KOPT-K1 (cell line): ENCODE results near the gene CALN1.
"Not testable (repeated sequence)": the region's sequence is repeated elsewhere in the genome, so short reads cannot be mapped to it uniquely, and the experiment has no call there.

Experiments
- H3K27ac ChIP-seq: fragments of 200-600 bp; sonication (generic); 2 replicates; pipeline ENCODE4 v1.5.1; 2016; ENCODE audit warnings: antibody characterized with exemption, mild to moderate bottlenecking, low read depth, low read length; ENCODE audit not compliant: poor library complexity, severe bottlenecking
- H3K36me3 ChIP-seq: fragments of 200-600 bp; sonication (generic); 2 replicates; pipeline ENCODE4 v1.5.1; 2017; ENCODE audit warnings: antibody characterized with exemption, mild to moderate bottlenecking, low read length, moderate library complexity; ENCODE audit not compliant: insufficient read depth
- H3K9me3 ChIP-seq: fragments of 200-600 bp; sonication (generic); 2 replicates; pipeline ENCODE4 v1.5.1; 2017; ENCODE audit warnings: antibody characterized with exemption, low read length, mild to moderate bottlenecking; ENCODE audit not compliant: insufficient read depth, poor library complexity, severe bottlenecking

Gene CALN1

DNA sequence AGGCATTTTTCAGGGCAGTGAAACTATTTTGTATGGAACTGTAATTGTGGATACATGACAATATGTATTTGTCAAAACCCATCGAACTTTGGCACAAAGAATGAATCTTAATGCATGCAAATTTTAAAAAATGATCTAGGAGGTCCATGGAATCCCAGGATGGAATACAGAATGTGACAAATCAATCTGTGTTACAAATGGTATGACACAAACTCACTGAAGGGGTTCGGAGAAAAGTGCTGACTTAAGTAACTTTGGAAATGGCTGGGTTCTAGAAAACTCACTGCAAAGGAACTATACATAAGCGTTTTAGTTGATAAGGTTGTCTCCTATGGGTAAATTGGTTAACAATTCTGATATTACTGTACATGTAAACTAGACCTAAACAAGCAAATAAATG is 26.0 kb downstream of the CALN1 start:
- Histone ChIP-seq H3K36me3 (no peaks in the 10 kb centered on the region), H3K9me3 (no peaks in the 10 kb centered on the region), H3K27ac (no peak overlapping the region)

DNA sequence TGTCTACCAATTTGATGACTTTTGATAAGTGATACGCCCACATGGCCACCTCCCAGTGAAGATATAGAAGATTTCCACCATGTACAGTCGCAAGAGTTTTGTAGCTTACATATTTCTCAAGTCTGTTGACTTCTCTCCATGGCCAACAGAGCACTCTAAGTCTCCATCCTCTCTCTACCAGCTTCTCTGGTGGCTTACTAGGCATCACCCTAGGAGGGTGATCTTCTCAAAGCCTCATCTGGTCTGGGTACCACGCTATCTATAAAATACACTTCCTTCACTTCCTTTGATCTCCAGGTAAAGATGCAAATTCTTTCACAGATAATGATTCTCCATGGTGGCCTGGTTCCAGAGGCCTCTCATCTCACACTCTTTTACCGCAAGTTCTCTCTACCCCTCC is 49.9 kb downstream of the CALN1 start:
- Histone ChIP-seq H3K9me3 (no peaks in the 10 kb centered on the region), H3K36me3 (no peaks in the 10 kb centered on the region), H3K27ac (no peak overlapping the region)

DNA sequence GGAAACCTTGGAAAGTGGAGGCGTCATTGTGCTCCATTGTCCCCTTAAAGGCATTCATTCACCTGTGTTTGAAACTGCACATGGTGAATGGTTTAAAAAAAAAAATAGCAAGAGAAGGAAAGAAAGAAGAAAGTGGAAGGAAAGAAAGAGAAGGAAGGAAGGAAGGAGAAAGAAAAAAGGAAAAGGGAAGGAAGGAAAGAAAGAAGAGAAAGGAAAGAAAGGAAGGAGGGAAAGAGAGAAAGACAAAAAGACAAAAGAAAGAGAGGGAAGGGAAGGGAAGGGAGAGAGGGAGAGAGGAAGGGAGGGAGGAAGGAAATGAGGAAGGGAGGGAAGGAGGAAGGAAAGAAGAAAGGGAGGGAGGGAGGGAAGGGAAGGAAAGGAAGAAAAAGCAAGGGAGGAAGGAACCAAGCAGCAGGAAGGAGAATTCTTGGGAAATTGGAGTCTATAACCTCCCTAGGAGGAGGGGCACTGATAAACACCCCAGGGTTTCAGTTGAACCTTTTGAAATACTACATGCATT is 66.9 kb downstream of the CALN1 start:
- no peaks in the 10 kb centered on the region for H3K9me3 ChIP-seq
- H3K27ac ChIP-seq, result no peak overlapping the region
- no peaks in the 10 kb centered on the region for H3K36me3 ChIP-seq

DNA sequence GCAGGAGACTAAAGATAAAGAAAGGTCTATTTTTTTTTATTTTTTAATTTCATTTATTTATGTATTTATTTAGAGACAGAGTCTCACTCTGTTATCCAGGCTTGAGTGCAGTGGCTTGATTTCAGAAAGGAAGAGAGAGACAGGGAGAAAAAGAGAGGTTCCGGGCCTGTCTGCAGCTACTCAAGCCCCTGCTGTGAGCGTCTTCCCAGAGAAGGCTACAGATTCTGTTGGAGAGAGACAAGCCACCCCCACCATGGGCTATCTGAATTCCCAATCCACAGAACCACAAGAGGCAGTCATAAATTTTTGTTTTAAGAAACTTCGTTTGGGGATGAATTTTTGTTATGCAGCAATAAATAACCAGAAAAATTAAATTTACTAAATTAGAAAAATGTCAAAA is 68.1 kb downstream of the CALN1 start:
- H3K36me3 ChIP-seq, result no peaks in the 10 kb centered on the region
- no peak overlapping the region for H3K27ac ChIP-seq
- no peaks in the 10 kb centered on the region for H3K9me3 ChIP-seq

DNA sequence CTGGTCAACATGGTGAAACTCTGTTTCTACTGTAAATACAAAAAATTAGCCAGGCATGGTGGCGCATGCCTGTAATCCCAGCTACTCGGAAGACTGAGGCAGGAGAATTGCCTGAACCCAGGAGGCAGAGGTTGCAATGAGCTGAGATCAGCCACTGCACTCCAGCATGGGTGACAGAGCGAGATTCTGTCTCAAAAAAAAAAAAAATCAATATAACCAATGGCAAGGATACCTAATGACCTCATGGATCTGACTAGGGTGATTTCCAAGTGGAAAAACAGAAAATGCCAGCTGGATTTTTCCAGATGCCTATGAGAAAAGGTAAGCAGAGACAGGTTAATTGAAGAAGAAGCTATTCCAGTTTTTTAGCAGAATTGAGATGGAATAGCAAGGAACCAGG is 68.8 kb downstream of the CALN1 start:
- not testable (repeated sequence) for H3K27ac ChIP-seq, H3K36me3 ChIP-seq, H3K9me3 ChIP-seq

DNA sequence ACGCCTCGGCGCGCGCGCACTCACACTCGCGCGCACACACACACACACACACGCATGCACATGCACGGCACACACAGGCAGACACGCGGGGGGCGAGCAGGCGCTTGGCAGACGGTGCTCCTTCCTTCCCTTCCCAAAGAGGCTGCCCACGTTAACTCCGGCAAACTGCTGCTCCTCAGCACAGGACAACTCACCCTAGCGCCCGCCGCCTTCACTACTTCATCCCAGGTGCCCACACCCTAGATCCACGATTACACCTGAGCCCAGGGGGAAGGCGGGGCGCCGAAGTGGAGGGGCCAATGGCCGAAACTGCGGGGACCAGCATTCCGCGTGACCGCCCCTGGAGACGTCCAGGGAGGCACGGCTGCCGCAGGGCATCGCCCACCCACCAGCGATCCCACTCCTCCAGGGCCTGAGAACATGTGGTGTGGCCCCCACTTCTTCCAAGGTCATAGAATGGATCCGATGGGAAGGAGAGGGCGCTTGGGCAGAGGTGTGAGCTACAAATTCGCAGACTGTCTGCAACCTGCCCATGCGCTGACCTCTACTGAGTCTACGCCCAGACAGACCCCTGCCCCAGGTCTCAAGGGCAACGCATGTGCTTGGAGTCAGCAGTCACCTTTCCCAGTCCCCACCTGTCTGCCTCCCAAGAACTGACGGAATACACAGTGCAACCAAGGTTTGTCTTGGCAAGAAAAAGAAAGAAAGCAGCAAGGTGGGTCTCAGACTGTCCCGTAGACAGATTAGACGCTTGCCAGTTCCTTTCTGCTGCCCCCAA is 74.6 kb downstream of the CALN1 start:
- no peak overlapping the region for H3K27ac ChIP-seq
- peaks cover 10% of the 10 kb centered on the region for H3K9me3 ChIP-seq
- H3K36me3 ChIP-seq, result no peaks in the 10 kb centered on the region

DNA sequence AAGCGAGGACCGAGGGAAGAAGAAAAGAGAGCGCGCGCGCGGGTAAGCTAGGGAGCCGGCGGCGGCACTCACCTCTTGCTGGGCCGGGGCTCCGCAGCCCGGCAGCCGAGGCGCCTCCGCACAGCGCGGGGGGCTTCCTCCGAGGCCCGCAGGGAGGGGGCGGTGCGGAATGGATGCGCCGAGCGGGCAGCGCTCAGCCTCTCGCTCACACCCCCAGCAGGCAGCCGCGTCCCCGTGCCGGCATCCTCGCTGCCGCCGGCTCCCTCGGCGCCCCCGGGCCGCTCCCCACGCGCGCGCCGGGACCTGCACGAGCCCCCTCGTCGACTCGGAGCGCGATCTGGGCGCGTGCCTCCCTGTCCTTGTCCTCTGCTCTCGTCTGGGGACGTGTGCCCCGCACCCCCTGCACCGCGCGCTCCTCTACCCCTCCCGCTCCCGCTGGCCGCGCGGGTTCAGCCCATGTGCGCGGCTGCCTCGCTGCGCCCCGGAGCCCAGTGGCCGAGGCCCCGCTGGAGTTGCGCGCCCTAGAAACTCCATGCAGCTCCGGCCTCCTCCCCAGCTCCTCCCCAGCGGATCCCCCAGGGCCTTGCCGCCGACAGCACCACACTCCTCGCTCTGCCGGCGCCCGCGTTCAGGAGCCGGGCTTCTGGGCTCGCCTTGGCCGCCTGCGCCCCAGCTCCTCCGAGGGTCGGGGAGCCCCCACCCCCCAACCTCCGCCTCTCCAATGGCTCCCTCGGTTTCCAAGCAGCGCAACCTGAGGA is 75.3 kb downstream of the CALN1 start:
- no peak overlapping the region for H3K27ac ChIP-seq
- H3K36me3 ChIP-seq, result no peaks in the 10 kb centered on the region
- peaks cover 10% of the 10 kb centered on the region for H3K9me3 ChIP-seq

DNA sequence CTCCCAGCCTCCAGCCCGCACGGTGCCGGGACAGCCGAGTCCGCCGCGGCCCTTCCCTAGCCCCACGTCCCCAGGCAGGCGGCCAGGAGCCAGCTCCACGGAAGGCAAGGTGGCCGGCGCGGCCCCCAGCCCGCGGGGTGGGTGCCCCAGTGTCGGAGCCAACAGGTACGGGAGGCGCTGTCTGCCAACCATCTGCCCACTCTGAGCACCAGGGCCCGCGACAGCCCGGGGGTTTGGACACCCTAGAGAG is 75.8 kb downstream of the CALN1 start:
- H3K27ac ChIP-seq, result no peak overlapping the region
- peaks cover 10% of the 10 kb centered on the region for H3K9me3 ChIP-seq
- H3K36me3 ChIP-seq, result no peaks in the 10 kb centered on the region

DNA sequence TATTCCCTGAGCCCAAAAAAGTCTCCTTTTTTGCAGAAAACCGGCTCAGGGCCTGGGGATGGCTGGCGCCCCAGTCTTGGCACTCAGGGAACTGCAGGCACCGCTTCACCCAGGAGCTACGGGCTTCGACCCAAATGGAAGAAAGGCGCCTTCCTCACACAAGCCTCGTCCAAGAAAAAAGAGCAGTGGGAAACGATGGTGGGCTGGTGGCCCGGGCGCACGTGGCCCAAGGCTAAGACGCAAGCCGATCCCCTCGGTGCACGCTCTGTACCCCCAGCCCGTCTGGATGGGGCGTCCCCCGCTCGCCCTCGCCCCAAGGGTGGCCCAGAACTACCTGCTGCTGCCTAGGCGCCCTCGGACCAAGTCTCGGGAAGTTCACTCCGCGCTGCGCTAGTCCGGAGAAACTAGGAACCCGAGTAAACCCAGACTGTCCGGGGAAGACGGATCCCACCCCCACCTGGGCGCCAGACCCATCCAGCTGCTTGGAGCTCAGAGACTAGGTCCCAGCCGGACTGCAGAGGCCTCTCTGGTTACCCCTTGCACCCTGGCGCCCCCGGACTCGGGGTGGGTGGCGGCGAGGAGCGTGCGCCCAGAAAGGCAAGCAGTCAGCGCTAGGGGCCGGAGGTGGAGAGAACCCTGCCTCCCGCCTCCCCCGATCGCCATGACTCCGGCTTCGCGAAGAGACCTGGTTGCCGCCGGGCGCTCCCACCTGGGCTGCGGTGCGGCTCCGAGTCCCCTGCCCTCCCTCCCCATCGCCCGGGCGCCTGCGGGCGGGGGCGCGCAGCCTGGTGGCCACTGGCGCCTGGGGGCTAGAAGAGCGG is 76.4 kb downstream of the CALN1 start:
- Histone ChIP-seq H3K27ac (no peak overlapping the region), H3K36me3 (no peaks in the 10 kb centered on the region), H3K9me3 (peaks cover 10% of the 10 kb centered on the region)

DNA sequence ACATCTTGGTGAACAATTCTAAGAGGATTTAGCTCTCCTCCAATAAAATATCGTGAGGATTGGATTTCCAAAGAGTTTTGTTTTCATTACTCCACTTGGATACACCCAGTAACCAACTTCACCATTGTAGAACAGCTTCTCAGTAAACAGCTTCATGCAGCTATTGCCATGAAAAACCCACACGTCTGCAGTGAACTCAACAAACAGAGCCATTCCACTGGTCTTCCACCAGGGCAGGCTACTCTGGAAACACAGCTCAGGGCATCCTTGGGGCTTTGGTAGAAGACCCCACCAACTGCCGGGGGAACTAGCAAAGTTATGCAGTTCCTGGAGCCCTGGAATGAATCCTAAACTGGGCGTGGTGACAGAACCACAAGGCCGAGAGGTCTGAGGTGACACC is 77.4 kb downstream of the CALN1 start:
- peaks cover 10% of the 10 kb centered on the region for H3K9me3 ChIP-seq

DNA sequence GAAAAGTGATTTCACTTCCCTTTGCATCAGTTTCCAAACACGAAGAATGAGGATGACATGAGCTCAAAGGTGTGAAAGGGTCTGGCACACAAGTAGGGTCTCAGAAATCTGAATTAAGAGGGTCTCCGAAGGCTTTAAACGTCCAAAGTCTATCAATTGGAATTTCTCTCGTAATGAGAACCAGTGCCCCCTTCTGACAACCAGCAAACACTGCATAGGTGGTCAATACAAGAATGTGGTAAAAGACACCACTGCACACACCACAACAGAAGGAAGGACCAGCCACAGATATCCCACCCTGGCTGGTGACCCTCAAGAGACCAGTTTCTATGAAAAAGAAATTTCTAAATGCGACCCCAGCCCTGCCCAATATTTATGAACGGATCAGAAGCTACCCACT is 78.1 kb downstream of the CALN1 start:
- peaks cover 10% of the 10 kb centered on the region for H3K9me3 ChIP-seq
- H3K36me3 ChIP-seq, result no peaks in the 10 kb centered on the region
- no peak overlapping the region for H3K27ac ChIP-seq

More for the DNA sequence above, 77.4 kb downstream of the CALN1 start:
- H3K27ac ChIP-seq, result no peak overlapping the region
- H3K36me3 ChIP-seq, result no peaks in the 10 kb centered on the region

DNA sequence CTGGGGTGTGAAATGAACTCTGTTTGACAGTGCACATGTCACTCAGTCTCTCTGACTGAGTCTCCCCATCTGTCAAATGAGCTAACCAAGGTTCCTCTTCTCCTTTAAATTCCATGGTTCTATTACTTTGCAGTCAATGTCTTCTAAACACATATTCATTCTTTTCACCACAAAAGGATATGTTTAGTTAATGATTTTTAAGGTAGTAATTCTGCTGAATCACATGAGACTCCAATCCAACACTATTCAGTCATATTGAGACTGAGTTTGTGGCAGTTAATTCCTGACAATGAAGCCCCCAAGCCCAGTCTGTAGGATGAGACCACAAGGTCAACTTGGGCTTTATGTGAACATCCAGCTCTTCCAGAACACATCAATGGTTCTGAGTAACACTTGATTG is 85.3 kb downstream of the CALN1 start:
- H3K27ac ChIP-seq, result no peak overlapping the region
- no peaks in the 10 kb centered on the region for H3K9me3 ChIP-seq
- H3K36me3 ChIP-seq, result no peaks in the 10 kb centered on the region

DNA sequence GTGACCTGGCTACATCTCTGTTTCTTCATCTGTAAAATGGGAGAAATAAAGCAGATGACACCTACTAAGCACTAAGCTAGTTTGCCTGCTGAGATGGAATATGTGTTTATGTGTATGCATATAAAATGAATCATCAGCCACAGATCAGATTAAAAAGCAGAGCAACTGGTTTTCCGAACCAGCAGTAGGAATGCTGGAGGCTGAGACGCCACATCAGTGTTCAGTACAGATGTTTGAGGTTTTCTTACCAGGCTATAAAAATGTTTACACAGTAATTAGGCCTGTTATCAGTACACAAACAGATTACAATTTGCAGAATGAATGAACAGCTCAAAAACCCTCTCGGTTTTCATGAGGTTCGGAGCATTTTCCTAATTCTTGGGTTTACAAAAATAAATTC is 85.8 kb downstream of the CALN1 start:
- Histone ChIP-seq H3K36me3 (no peaks in the 10 kb centered on the region), H3K27ac (no peak overlapping the region), H3K9me3 (no peaks in the 10 kb centered on the region)

DNA sequence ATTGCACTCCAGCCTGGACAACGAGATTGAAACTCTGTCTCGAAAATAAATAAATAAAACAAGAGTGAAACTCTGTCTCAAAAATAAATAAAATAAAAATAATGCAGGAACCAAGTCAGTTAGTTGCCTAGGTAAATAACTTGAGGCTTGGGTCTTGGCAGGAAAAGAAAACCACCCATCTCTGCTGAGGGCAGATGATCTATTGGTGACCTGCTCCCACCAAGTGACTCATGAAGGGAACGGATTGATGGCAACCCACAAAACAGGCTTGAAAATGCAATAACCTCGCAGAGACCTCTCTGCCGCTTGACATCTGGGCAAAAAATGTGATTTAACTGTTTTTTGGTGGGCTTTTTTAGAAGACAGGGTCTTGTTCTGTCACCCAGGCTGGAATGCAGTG is 86.6 kb downstream of the CALN1 start:
- Histone ChIP-seq H3K27ac (no peak overlapping the region), H3K36me3 (no peaks in the 10 kb centered on the region), H3K9me3 (no peaks in the 10 kb centered on the region)

DNA sequence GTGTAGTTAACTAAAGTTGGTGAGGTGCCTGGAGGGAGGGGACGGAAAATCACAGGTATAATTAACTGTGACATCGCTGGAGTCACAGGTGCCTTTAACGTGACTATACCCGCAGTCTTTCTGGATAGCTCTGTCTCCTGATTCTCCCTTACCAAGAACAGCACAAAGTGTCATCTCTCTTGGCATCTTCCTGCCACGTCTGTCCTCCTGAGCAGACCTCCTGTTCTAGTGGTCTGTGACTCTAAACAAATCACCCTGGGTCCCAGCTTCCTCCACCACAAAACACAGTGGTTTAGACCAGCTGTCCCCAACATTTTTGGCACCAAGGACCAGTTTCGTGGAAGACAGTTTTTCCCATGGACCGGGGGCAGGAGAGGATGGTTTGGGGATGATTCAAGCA is 90.5 kb downstream of the CALN1 start:
- H3K36me3 ChIP-seq, result no peaks in the 10 kb centered on the region
- no peaks in the 10 kb centered on the region for H3K9me3 ChIP-seq
- H3K27ac ChIP-seq, result no peak overlapping the region
